ENCODE results near the gene FAM171A1.
A peak's percentile ranks its signal among the peaks of the same experiment; 100 is the strongest.
"Not testable (repeated sequence)": the region's sequence is repeated elsewhere in the genome, so short reads cannot be mapped to it uniquely, and the experiment has no call there.

FAM171A1 gene

GRCh38 chr10:15370856-15371701 lies at the start of gene FAM171A1:
TSS of gene FAM171A1 (minus strand) at chr10:15371289. CDS start at chr10:15371052, 237 bp downstream.
- DNase-seq (ENCODE audit: low read depth): no peak
- peak; percentile 12 for TF ChIP-seq CTCF (IDR thresholded peaks at IDR 0.05; ENCODE audit: low read depth, low read length, missing control alignments)
- no peak within 1 kb of the TSS; the same call in 1 of the 2 replicates for H3K4me3 ChIP-seq (ENCODE audit: low read depth, low read length)

GRCh38 chr10:15420858-15421257 lies 49.8 kb upstream of the FAM171A1 start:
- no peak for TF ChIP-seq CTCF (IDR thresholded peaks at IDR 0.05; ENCODE audit: low read depth, low read length, missing control alignments)
- DNase-seq (ENCODE audit: low read depth): no peak

GRCh38 chr10:15419279-15419874 lies 48.3 kb upstream of the FAM171A1 start:
- peak; percentile 81 for TF ChIP-seq CTCF (IDR thresholded peaks at IDR 0.05; ENCODE audit: low read depth, low read length, missing control alignments)
- peak; percentile 8 for DNase-seq (ENCODE audit: low read depth)
- H3K4me3 ChIP-seq (ENCODE audit: low read depth, low read length): no peak overlapping the region

More at GRCh38 chr10:15420858-15421257, 49.8 kb upstream of the FAM171A1 start:
- H3K4me3 ChIP-seq (ENCODE audit: low read depth, low read length): no peak overlapping the region

- no peak overlapping the region for H3K4me3 ChIP-seq (ENCODE audit: low read depth, low read length)
- no peak for DNase-seq (ENCODE audit: low read depth)
- TF ChIP-seq CTCF (IDR thresholded peaks at IDR 0.05; ENCODE audit: low read depth, low read length, missing control alignments): no peak
Measured at GRCh38 chr10:15416034-15416433, 44.9 kb upstream of the FAM171A1 start.

GRCh38 chr10:15411010-15411409 lies 39.9 kb upstream of the FAM171A1 start:
- H3K4me3 ChIP-seq (ENCODE audit: low read depth, low read length): no peak overlapping the region
- TF ChIP-seq CTCF (IDR thresholded peaks at IDR 0.05; ENCODE audit: low read depth, low read length, missing control alignments): no peak
- DNase-seq (ENCODE audit: low read depth): no peak

GRCh38 chr10:15409350-15409749 lies 38.3 kb upstream of the FAM171A1 start:
- not testable (repeated sequence) for H3K4me3 ChIP-seq (ENCODE audit: low read depth, low read length); DNase-seq (ENCODE audit: low read depth)

- TF ChIP-seq CTCF (IDR thresholded peaks at IDR 0.05; ENCODE audit: low read depth, low read length, missing control alignments): no peak
- no peak for DNase-seq (ENCODE audit: low read depth)
- no peak overlapping the region for H3K4me3 ChIP-seq (ENCODE audit: low read depth, low read length)
Measured at GRCh38 chr10:15408557-15408956, 37.5 kb upstream of the FAM171A1 start.
